Measurements from ENCODE around the gene FUT7. TPM values are rescaled to one million over a fixed set of nuclear protein-coding genes. Genes with fewer than 3 reads are reported as not detected.

The FUT7 gene
- total RNA-seq, 3 donors from 2014 or later (not counting 1 experiment from before 2014, with no cell fraction given): 0.99 to 5.1 (median 3.9) TPM

DNA sequence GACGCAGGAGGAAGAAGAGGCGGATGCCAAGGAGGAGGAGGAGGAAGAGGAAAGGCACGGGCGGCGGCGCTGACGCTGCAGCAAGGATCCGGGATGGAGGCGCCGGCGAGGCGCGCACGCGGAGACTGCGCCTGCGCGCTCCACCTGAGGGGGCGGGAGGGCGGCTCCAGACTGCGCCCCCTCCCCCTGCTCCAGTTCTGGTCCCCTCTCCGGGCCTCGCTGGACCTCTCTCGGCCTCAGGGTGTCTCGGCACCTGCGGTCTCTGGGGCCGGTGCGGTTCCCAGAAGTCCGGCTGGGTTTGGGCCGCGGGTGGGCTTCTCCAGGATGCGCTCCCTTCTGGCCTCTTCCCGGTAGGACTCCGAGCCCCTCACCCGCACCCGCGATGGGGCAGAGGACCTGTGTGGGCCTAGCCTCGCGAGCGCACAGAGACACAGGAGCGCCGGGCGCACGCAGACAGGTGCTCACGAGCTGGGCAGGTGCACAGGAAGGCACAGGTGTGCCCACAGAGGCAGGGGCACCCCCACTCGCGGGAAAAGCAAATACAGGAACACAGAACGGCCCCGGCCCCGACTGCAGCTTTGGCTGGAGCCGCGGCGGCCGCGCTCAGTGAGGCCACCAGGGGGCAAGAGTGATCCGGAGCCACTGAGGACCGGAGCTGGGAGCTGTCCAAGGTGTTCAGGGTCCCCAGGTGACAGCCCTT is 14.3 kb upstream of the FUT7 start, which contains the start of gene NPDC1:
TSS of gene NPDC1 (minus strand) at position 90 of the 700 bp plus-strand sequence. CDS start 188 bp downstream, outside the sequence.
- H3K9me3 Mint-ChIP-seq: no peaks in the 10 kb centered on the region
- H3K27ac Mint-ChIP-seq: no peak within 1 kb of the TSS
- Histone ChIP-seq H3K4me1 (ENCODE audit: control insufficient read depth, insufficient read depth, low read length) (peaks cover 37% of the 10 kb centered on the region), H3K4me3 (ENCODE audit: low read length) (no peak within 1 kb of the TSS), H3K27ac (ENCODE audit: low read length) (no peak within 1 kb of the TSS), H3K9me3 (ENCODE audit: control insufficient read depth, insufficient read depth, low read length) (no peaks in the 10 kb centered on the region), H3K27me3 (ENCODE audit: control insufficient read depth, insufficient read depth, low read length) (peaks cover 74% of the 10 kb centered on the region), H3K36me3 (ENCODE audit: control insufficient read depth, insufficient read depth, low read length) (no peaks in the 10 kb centered on the region)
- peaks cover 14 to 34% of the 10 kb centered on the region in 2 donors for H3K27me3 Mint-ChIP-seq (ENCODE audit: low read depth in 2 of 2)
- ATAC-seq (peak; percentile 89 to 98 (median 92)), DNase-seq (peak; percentile 76 to 89)
- WGBS (ENCODE audit: insufficient coverage): under 1% methylated on average over 57 of the region's 57 CpGs
- TF ChIP-seq, protein P1, sequence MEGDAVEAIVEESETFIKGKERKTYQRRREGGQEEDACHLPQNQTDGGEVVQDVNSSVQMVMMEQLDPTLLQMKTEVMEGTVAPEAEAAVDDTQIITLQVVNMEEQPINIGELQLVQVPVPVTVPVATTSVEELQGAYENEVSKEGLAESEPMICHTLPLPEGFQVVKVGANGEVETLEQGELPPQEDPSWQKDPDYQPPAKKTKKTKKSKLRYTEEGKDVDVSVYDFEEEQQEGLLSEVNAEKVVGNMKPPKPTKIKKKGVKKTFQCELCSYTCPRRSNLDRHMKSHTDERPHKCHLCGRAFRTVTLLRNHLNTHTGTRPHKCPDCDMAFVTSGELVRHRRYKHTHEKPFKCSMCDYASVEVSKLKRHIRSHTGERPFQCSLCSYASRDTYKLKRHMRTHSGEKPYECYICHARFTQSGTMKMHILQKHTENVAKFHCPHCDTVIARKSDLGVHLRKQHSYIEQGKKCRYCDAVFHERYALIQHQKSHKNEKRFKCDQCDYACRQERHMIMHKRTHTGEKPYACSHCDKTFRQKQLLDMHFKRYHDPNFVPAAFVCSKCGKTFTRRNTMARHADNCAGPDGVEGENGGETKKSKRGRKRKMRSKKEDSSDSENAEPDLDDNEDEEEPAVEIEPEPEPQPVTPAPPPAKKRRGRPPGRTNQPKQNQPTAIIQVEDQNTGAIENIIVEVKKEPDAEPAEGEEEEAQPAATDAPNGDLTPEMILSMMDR (IDR thresholded peaks at IDR 0.05): peak; percentile 88
- no peaks in the 10 kb centered on the region for H3K36me3 Mint-ChIP-seq
- intact Hi-C loops (cut with micrococcal nuclease): loop anchor here (5.0 kb wide), 1 partner anchor 181 kb away; the partner anchor contains the start of genes CYSRT1 and RNF224
- H3K4me1 Mint-ChIP-seq: peaks cover 5 to 7% of the 10 kb centered on the region in 2 donors
- peak within 1 kb of the TSS; percentile 9 for H3K4me3 Mint-ChIP-seq

DNA sequence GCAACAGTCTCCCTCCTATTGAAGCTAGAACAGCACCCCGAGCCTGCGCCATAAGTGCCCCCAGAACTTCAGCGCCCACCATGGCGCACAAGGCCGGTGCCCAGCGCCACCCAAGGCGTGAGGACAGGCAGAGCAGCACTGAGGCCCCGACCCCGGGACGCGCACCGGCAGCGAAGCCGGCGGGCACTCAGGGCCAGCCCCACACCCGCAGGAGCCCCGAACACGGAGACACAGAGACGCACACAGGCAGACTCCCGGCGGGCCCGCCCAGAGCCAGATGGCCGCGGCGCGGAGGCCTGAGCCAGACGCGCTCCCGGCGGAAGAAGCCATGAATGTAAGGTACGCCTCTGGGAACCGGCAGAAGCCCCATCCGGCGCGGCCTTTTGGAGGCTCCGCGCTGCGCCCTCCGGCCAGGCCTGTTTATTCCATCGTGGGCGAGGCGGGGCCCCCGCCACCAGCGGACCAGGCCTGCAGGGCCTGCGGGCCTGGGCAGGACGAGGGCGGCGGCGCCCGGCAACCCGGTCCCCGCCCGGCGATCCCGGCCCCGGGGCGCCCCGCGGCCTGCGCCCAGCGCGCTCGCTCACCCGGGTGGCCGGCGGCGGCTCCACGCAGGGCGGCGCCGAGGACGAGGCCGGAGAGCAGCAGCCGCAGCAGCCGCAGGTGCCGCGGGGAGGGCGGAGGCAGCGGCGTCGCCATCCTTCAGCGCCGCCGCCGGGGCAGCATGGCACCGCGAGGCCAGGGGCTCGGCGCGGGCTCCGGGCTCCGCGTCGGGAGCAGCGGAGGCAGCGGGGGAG is 13.6 kb upstream of the FUT7 start:
- Histone ChIP-seq H3K4me3 (ENCODE audit: low read length) (no peak overlapping the region), H3K27ac (ENCODE audit: low read length) (no peak overlapping the region), H3K36me3 (ENCODE audit: control insufficient read depth, insufficient read depth, low read length) (no peaks in the 10 kb centered on the region), H3K9me3 (ENCODE audit: control insufficient read depth, insufficient read depth, low read length) (no peaks in the 10 kb centered on the region), H3K27me3 (ENCODE audit: control insufficient read depth, insufficient read depth, low read length) (peaks cover 67% of the 10 kb centered on the region), H3K4me1 (ENCODE audit: control insufficient read depth, insufficient read depth, low read length) (peaks cover 37% of the 10 kb centered on the region)
- Mint-ChIP-seq H3K27ac (no peak overlapping the region), H3K9me3 (no peaks in the 10 kb centered on the region), H3K27me3 (ENCODE audit: low read depth in 2 of 2) (peaks cover 14 to 33% of the 10 kb centered on the region in 2 donors), H3K4me1 (peaks cover 5 to 7% of the 10 kb centered on the region in 2 donors), H3K4me3 (no peak overlapping the region), H3K36me3 (no peaks in the 10 kb centered on the region)
- WGBS (ENCODE audit: insufficient coverage): 2% methylated on average over 96 of the region's 96 CpGs
- DNase-seq: peak in 1 of 2 donors; percentile 46
- intact Hi-C loops (cut with micrococcal nuclease): loop anchor here (5.0 kb wide), 1 partner anchor 182 kb away; the partner anchor contains the start of genes CYSRT1 and RNF224
- no peak for ATAC-seq
- TF ChIP-seq, protein P1 (IDR thresholded peaks at IDR 0.05): no peak

DNA sequence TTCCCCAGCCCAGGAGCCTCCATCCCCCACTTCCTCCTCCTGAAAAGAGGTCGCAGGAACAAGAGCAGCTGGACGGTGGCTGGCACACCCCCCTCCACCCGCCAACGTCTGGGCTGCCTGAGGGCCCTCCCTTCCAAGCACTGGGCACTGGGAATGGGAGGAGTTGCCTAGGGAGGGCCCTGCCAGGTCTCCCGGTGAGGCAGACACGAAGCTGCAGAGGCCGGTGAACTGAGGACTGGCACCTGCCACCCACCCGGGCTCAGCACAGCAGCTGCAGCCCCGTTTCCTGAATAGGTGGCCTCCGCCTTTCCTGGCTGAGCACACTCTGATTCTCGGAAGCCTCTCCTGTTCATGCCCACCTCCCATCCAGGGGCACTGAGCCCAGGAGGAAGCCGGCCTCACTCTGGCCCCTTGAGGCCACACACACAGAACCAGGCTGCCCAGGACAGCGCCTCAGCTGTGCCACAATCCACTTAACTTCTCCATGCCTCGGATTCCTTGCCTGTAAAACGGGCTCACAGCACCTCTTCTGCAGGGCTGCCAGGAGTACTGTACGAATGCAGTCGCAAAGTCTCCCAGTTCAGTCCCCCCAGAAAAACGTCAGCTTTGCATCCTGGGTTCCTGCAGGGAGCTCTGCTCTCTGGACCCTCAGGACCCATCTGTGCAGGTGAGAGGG is 12.8 kb upstream of the FUT7 start:
- TF ChIP-seq, protein P1 (IDR thresholded peaks at IDR 0.05): no peak
- H3K36me3 Mint-ChIP-seq: no peaks in the 10 kb centered on the region
- no peaks in the 10 kb centered on the region for H3K9me3 Mint-ChIP-seq
- H3K4me3 ChIP-seq (ENCODE audit: low read length): no peak overlapping the region
- H3K27ac ChIP-seq (ENCODE audit: low read length): no peak overlapping the region
- ATAC-seq (no peak), DNase-seq (no peak)
- peaks cover 62% of the 10 kb centered on the region for H3K27me3 ChIP-seq (ENCODE audit: control insufficient read depth, insufficient read depth, low read length)
- no peaks in the 10 kb centered on the region for H3K36me3 ChIP-seq (ENCODE audit: control insufficient read depth, insufficient read depth, low read length)
- peaks cover 37% of the 10 kb centered on the region for H3K4me1 ChIP-seq (ENCODE audit: control insufficient read depth, insufficient read depth, low read length)
- H3K27ac Mint-ChIP-seq: no peak overlapping the region
- WGBS (ENCODE audit: insufficient coverage): 7% methylated on average over 18 of the region's 18 CpGs
- peak overlapping the region; percentile 9 for H3K4me3 Mint-ChIP-seq
- H3K4me1 Mint-ChIP-seq: peaks cover 5 to 7% of the 10 kb centered on the region in 2 donors
- H3K9me3 ChIP-seq (ENCODE audit: control insufficient read depth, insufficient read depth, low read length): no peaks in the 10 kb centered on the region
- H3K27me3 Mint-ChIP-seq (ENCODE audit: low read depth in 2 of 2): peaks cover 11 to 27% of the 10 kb centered on the region in 2 donors
- intact Hi-C loops (cut with micrococcal nuclease): loop anchor here (5.0 kb wide), 1 partner anchor 183 kb away; the partner anchor contains the start of genes CYSRT1 and RNF224

All from natural killer cell (primary cell).